ENCODE results near the gene ZNF10.

DNA sequence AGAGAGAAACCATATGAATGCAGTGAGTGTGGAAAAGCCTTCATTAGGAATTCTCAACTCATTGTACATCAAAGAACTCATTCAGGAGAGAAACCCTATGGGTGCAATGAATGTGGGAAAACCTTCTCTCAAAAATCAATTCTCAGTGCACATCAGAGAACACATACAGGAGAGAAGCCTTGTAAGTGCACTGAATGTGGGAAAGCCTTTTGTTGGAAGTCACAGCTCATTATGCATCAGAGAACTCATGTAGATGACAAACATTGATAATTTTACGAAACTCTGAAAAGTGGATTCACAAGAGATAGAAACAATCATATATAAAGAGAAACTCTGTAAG, 73.8 kb downstream of the ZNF10 start:
- TF ChIP-seq, protein P1, sequence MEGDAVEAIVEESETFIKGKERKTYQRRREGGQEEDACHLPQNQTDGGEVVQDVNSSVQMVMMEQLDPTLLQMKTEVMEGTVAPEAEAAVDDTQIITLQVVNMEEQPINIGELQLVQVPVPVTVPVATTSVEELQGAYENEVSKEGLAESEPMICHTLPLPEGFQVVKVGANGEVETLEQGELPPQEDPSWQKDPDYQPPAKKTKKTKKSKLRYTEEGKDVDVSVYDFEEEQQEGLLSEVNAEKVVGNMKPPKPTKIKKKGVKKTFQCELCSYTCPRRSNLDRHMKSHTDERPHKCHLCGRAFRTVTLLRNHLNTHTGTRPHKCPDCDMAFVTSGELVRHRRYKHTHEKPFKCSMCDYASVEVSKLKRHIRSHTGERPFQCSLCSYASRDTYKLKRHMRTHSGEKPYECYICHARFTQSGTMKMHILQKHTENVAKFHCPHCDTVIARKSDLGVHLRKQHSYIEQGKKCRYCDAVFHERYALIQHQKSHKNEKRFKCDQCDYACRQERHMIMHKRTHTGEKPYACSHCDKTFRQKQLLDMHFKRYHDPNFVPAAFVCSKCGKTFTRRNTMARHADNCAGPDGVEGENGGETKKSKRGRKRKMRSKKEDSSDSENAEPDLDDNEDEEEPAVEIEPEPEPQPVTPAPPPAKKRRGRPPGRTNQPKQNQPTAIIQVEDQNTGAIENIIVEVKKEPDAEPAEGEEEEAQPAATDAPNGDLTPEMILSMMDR (IDR thresholded peaks at IDR 0.05 in 4 of 5, conservative IDR thresholded peaks at IDR 0.05 in 1 of 5), result no peak
- no peak for TF ChIP-seq POLR2A (IDR thresholded peaks at IDR 0.05)

Measured in gastrocnemius medialis (tissue), 4 donors.